GM23338 (cell line): ENCODE data around the gene ADIPOR2. TPM values are rescaled to one million over a fixed set of nuclear protein-coding genes. Genes with fewer than 3 reads are reported as not detected.

ENCODE experiments used
- ATAC-seq: fragments of 200-7000 bp; cut with Tn5 transposase; 3 replicates; pipeline ENCODE4 v1.9.1; 2020
- DNase-seq: peaks from one replicate; pipeline ENCODE4 v3.0.0-alpha.2; 2015; ENCODE audit warnings: low spot score
- H2AFZ ChIP-seq: fragments of 200-600 bp; sonication (generic); 2 replicates; pipeline ENCODE4 v1.8.0; 2016; ENCODE audit warnings: antibody characterized with exemption, mild to moderate bottlenecking, moderate library complexity
- H3F3A ChIP-seq: fragments of 200-600 bp; sonication (generic); replicated peaks from 2 replicates; pipeline ENCODE4 v1.8.0; 2017; ENCODE audit warnings: antibody characterized with exemption, mixed run types, low read depth
- H3K27ac ChIP-seq: fragments of 200-600 bp; sonication (generic); 2 replicates; pipeline ENCODE4 v1.6.1; 2016; ENCODE audit warnings: low read depth
- H3K27me3 ChIP-seq: fragments of 200-600 bp; sonication (generic); 2 replicates; pipeline ENCODE4 v1.8.0; 2016; ENCODE audit warnings: mild to moderate bottlenecking, mixed run types, moderate library complexity; ENCODE audit not compliant: insufficient read depth
- H3K36me3 ChIP-seq: fragments of 200-600 bp; sonication (generic); 2 replicates; pipeline ENCODE4 v1.8.0; 2016; ENCODE audit warnings: mild to moderate bottlenecking; ENCODE audit not compliant: insufficient read depth
- H3K4me1 ChIP-seq: fragments of 200-600 bp; sonication (generic); 2 replicates; pipeline ENCODE4 v1.8.0; 2016; ENCODE audit warnings: mild to moderate bottlenecking, moderate library complexity; ENCODE audit not compliant: insufficient read depth
- H3K4me2 ChIP-seq: fragments of 200-600 bp; sonication (generic); 2 replicates; pipeline ENCODE4 v1.7.1; 2017; ENCODE audit warnings: mixed run types
- H3K4me3 ChIP-seq: fragments of 200-600 bp; sonication (generic); 2 replicates; pipeline ENCODE4 v1.6.1; 2016; ENCODE audit warnings: mixed run types
- H3K79me2 ChIP-seq: fragments of 200-600 bp; sonication (generic); replicated peaks from 2 replicates; pipeline ENCODE4 v1.8.0; 2017; ENCODE audit warnings: mild to moderate bottlenecking; ENCODE audit not compliant: insufficient read depth
- H3K9me2 ChIP-seq: fragments of 200-600 bp; sonication (generic); 2 replicates; pipeline ENCODE4 v1.8.0; 2017; ENCODE audit not compliant: insufficient read depth
- H4K20me1 ChIP-seq: fragments of 200-600 bp; sonication (generic); replicated peaks from 2 replicates; pipeline ENCODE4 v1.8.0; 2017; ENCODE audit warnings: mild to moderate bottlenecking; ENCODE audit not compliant: insufficient read depth
- H3K27ac Mint-ChIP-seq: 2 replicates; pipeline ENCODE4 v1.8.0; 2020; ENCODE audit warnings: inconsistent platforms, mild to moderate bottlenecking, moderate library complexity, mixed read lengths
- H3K27me3 Mint-ChIP-seq: 3 replicates; pipeline ENCODE4 v1.8.0; 2022; ENCODE audit warnings: low read depth, mild to moderate bottlenecking, moderate library complexity, mixed read lengths, inconsistent platforms; ENCODE audit not compliant: insufficient read depth, poor library complexity
- H3K36me3 Mint-ChIP-seq: 3 replicates; pipeline ENCODE4 v1.8.0; 2021; ENCODE audit warnings: low read depth, mild to moderate bottlenecking, inconsistent platforms, moderate library complexity, mixed read lengths
- H3K4me1 Mint-ChIP-seq: 3 replicates; pipeline ENCODE4 v1.8.0; 2020; ENCODE audit warnings: mild to moderate bottlenecking, inconsistent platforms, mixed read lengths
- H3K4me3 Mint-ChIP-seq: 3 replicates; pipeline ENCODE4 v1.8.0; 2021; ENCODE audit warnings: moderate library complexity, mild to moderate bottlenecking, inconsistent platforms, mixed read lengths
- H3K9me3 Mint-ChIP-seq: 3 replicates; pipeline ENCODE4 v1.8.0; 2020; ENCODE audit warnings: moderate library complexity, mild to moderate bottlenecking, inconsistent platforms, mixed read lengths
- CREB1 ChIP-seq: fragments of 250-450 bp; sonication (Bioruptor Pico); IDR thresholded peaks from 2 replicates; pipeline ENCODE4 v1.5.0; 2020; ENCODE audit warnings: low read depth, mild to moderate bottlenecking, moderate library complexity
- CTCF ChIP-seq, 2 experiments: fragments of 200-600 bp in 1 of 2; sonication (generic) in 1 of 2; conservative IDR thresholded peaks; 2 replicates each; pipeline versions ENCODE4 v1.5.1 to v1.6.1; 2016 to 2017; ENCODE audit warnings: antibody characterized with exemption in 2 of 2, low read depth in 2 of 2, mild to moderate bottlenecking in 2 of 2, moderate library complexity in 1 of 2
- ETS1 ChIP-seq: IDR thresholded peaks from 2 replicates; pipeline ENCODE4 v1.6.1; 2016; ENCODE audit warnings: antibody characterized with exemption
- EZH2 ChIP-seq: fragments of 200-600 bp; sonication (generic); IDR thresholded peaks from one replicate; pipeline ENCODE4 v1.8.0; 2017; ENCODE audit warnings: antibody characterized with exemption, mild to moderate bottlenecking, low read depth; ENCODE audit not compliant: unreplicated experiment
- EZH2phosphoT487 ChIP-seq: fragments of 200-600 bp; sonication (generic); IDR thresholded peaks from one replicate; pipeline ENCODE4 v1.8.1; 2018; ENCODE audit warnings: antibody characterized with exemption; ENCODE audit not compliant: unreplicated experiment
- JUNB ChIP-seq: IDR thresholded peaks from one replicate; pipeline ENCODE4 v1.6.1; 2016; ENCODE audit warnings: antibody characterized with exemption; ENCODE audit not compliant: unreplicated experiment
- NANOG ChIP-seq: IDR thresholded peaks from 2 replicates; pipeline ENCODE4 v1.6.1; 2016; ENCODE audit warnings: antibody characterized with exemption, borderline replicate concordance
- POLR2AphosphoS5 ChIP-seq: IDR thresholded peaks from 2 replicates; pipeline ENCODE4 v1.6.1; 2016; ENCODE audit warnings: antibody characterized with exemption, low read depth
- REST ChIP-seq: IDR thresholded peaks from one replicate; pipeline ENCODE4 v1.6.1; 2018; ENCODE audit warnings: antibody characterized with exemption; ENCODE audit not compliant: unreplicated experiment
- STAT1 ChIP-seq: IDR thresholded peaks from one replicate; pipeline ENCODE4 v1.6.1; 2016; ENCODE audit warnings: antibody characterized with exemption; ENCODE audit not compliant: unreplicated experiment
- ZNF114 ChIP-seq: fragments of 250-450 bp; sonication (Bioruptor Pico); IDR thresholded peaks from 2 replicates; pipeline ENCODE4 v1.5.0; 2020; ENCODE audit warnings: mild to moderate bottlenecking, moderate library complexity
- ZNF331 ChIP-seq: fragments of 250-450 bp; sonication (Bioruptor Pico); IDR thresholded peaks from 2 replicates; pipeline ENCODE4 v1.5.0; 2020; ENCODE audit warnings: low read depth, mild to moderate bottlenecking, moderate library complexity
- ZNF462 ChIP-seq: fragments of 250-450 bp; sonication (Bioruptor Pico); IDR thresholded peaks from 2 replicates; pipeline ENCODE4 v1.5.0; 2020; ENCODE audit warnings: mild to moderate bottlenecking, moderate library complexity
- polyA plus RNA-seq: library from polyadenylated mRNA; unstranded; fragments of >200 nt; fragmentation: Nextera tagmentation; extraction: Ambion mirVana; gene quantifications from 2 replicates; pipeline ENCODE4 v1.2.1, GENCODE V29; 2016
- total RNA-seq: library from RNA; depleted of rRNA; stranded (reverse); fragments of >200 nt; shearing (Covaris generic); gene quantifications from 2 replicates; pipeline ENCODE4 v1.2.3, GENCODE V29; 2014

Gene ADIPOR2
- total and polyA plus RNA-seq, 2 experiments from 2014 or later, result 11.7 to 36.2 TPM

GRCh38 chr12:1779783-1780182 is 88.9 kb downstream of the ADIPOR2 start:
- ATAC-seq (no peak), DNase-seq (no peak)
- no peak for TF ChIP-seq ZNF331 (CRISPR knock-in tag)
- no peak for TF ChIP-seq ZNF462
- no peak for TF ChIP-seq STAT1
- TF ChIP-seq EZH2phosphoT487, result no peak
- TF ChIP-seq CREB1 (CRISPR knock-in tag), result no peak
- TF ChIP-seq EZH2, result no peak
- no peak for TF ChIP-seq REST
- TF ChIP-seq JUNB, result no peak
- TF ChIP-seq POLR2AphosphoS5, result no peak
- no peak for TF ChIP-seq ZNF114 (CRISPR knock-in tag)
- TF ChIP-seq ETS1, result no peak
- TF ChIP-seq CTCF (conservative IDR thresholded peaks at IDR 0.05; ENCODE audit: low read depth in 2 of 2), result no peak
- no peak for TF ChIP-seq NANOG
- Histone ChIP-seq H3K9me2 (no peaks in the 10 kb centered on the region), H3K36me3 (peaks cover 9% of the 10 kb centered on the region; the same call in 1 of the 2 replicates), H3K4me1 (0 out of 2 replicates have a peak, but pooled peaks cover 13% of the 10 kb centered on the region), H4K20me1 (peaks cover 16% of the 10 kb centered on the region; the same call in 1 of the 2 replicates), H3K79me2 (peaks cover 23% of the 10 kb centered on the region), H3K4me2 (no peak overlapping the region), H3K4me3 (no peak overlapping the region), H3K27me3 (no peaks in the 10 kb centered on the region), H3K27ac (no peak overlapping the region), H3F3A (no peaks in the 10 kb centered on the region), H2AFZ (no peak overlapping the region)
- no peak overlapping the region for H3K27ac Mint-ChIP-seq
- peaks cover 4% of the 10 kb centered on the region; the same call in 2 of the 3 replicates for H3K36me3 Mint-ChIP-seq
- H3K4me1 Mint-ChIP-seq, result peaks cover 18% of the 10 kb centered on the region; the same call in 2 of the 3 replicates
- H3K4me3 Mint-ChIP-seq, result no peak overlapping the region
- H3K9me3 Mint-ChIP-seq, result no peaks in the 10 kb centered on the region
- H3K27me3 Mint-ChIP-seq, result no peaks in the 10 kb centered on the region
